ENCODE data around the gene TNS3.
A peak's percentile ranks its signal among the peaks of the same experiment; 100 is the strongest.

TNS3 gene

DNA sequence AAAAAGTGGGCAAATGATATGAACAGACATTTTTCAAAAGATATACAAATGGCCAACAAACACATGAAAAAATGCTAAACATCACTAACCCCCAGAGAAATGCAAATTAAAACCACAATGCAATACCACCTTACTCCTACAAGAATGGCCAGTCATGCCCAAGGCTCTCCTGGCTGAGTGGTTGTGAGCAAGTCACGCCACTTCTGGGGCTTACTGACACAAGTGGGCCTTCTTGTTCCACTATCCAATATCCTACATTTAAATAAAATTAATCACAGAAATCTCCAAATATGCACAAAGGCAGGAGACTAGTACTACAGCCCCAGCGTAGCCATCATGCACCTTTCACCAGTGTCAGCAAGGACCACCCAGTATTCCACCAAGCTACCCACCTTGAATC, 181.9 kb downstream of the TNS3 start:
- DNase-seq: no peak

DNA sequence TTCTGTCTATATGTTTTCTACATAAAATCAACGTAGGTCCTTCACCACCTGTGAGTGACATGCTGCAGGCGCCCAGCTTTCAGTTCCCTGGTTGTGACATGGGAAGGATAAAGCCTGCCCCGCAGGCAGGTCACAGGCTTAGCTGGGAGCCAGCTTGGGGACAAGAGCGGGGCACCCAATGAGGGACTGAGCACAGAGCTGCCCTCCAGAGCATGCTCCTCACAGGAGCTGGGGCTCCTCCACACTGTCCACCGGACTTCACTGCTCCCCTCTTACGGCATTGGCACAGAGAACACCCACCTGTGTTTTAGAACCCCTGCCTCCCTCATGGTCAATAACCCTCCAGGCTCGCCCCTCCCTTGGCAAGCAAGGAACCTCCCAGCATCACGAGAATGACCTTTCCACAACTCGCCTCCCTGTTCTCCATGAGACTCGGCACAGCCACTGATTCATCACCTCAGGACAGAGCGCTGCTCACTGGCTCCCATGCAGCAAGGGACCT, 187.1 kb downstream of the TNS3 start:
- DNase-seq: no peak

DNA sequence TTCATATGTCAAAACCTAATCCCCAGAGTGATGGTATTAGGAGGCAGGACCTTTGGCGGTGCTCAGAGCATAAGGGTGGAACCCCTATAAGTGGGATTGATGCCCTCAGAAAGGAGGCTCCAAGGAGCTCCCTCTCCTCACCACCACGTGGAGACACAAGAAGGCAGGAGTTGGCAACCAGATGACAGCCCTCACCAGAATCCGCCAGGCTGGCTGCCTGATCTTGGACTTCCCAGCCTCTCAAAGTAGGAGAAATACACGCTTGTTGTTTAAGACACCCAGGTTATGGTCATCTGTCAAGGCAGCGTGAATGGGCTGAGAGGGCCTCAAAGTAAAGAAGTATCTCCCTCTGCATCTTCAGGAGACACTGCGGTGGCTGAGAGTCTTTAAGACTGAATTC, 187.7 kb downstream of the TNS3 start:
- DNase-seq: no peak

DNA sequence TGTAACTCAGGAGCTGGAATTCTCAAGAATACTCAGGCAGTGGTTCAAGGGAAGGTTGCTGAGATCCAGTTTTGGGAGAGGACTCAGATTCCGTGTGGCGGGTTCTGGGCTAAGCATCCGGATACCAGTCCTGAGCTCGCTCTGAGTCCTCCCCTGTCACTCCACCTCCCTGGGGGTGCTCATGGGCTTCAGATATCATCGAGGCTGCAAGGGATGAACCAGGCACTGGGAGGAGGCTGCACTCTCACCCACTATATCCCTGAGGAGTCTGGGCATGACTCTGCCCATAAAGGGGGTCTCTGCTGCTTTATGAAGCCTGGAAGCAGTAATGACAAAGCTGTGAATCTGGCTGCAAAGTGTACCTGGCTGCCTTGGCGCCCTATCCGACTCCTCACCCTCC, 188.5 kb downstream of the TNS3 start:
- no peak for DNase-seq

DNA sequence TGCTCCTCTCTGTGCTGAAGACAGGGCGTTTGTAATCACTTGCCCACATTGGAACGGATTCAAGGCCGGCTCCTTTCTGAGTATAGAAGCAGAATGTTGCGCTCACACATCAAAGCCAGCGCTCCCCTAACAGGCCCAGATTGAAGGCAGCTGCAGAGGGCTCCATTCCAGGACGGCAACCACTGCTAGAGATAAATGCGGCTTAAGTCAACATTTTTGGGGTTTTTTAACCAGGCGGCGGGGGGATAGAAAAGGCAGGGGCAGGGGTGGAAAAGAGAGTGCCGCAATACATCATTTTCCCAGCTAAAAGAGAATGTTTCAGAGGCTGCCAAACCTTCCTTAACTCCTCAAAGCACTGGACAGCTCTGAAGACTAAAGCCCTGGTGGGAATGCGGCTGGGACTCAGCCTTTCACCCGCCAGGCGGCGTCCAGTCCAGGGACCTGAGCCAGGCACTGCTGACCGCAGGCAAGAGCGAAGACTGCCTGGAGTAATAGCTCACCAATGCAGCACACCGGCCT, 189.6 kb downstream of the TNS3 start:
- no peak for DNase-seq

DNA sequence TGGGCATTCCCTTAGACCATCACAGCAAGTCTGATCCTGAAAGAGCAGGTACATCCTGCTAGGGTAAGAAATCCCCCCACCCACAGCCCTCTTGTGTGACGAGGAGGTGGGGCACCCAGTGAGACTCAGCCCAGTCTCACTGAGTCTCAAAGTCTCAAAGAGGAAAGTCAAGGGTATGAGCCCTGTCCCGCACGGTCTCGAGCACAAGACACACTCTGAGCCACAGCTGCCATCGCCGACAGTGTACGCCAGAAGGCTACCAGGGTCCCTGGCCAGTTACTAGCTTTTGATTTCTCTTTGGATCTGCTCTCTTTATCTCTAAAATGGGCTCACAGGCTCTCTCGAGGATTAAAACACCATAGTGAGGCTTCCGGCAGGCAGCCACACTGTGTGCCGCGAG, 190.2 kb downstream of the TNS3 start:
- DNase-seq: no peak

DNA sequence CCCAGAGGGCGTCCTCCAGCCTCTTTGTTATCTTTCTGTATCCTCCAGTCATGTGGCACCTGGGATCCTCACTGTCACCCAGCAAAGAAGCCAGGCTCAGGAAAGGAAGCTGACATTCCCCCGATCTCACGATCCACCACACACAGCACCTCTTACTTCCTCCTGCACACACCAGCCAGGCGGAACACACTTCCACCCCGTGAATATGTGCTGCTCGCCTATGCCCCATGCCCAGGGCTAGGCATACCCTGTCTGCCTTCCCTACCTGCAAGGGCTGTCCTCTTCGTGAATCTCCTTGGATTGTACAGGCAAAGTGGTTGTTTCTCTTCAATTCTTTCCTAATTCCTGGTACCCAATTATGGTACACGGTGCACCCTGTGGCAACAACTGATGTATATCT, 191.0 kb downstream of the TNS3 start:
- DNase-seq: no peak

DNA sequence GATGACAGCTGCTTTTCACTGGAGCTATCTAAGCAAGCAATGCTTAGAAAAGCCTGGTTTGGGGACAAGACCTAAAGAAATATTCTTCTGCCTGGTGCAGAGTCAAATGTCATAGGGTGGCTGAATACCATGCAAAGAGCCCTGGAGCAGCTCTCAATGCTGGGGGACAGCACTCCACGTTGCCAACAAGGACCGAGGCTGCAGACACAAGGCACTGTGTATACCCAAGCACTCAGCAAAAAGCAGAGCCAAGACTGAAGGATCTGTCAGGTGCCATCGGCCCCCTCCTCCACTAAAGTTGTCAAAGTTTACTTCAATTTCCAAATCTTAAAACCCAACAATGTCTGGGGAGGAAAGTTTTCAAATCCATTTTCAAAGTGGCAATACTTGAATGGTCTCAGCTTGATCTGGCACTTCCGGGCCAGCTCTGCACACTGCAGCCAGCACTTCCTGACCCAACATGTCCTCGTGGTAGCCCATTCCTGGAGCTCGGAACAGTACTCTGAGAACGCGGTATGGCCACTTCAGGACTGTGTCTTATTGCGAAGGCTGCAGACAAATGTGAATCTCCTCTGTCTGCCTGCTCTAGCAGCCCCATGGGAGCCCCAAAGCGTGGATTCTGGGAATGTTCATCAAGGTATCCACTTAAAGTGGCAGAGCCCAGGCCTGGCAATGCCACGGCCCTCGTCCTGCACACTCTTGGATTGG, 191.8 kb downstream of the TNS3 start:
- no peak for DNase-seq

DNA sequence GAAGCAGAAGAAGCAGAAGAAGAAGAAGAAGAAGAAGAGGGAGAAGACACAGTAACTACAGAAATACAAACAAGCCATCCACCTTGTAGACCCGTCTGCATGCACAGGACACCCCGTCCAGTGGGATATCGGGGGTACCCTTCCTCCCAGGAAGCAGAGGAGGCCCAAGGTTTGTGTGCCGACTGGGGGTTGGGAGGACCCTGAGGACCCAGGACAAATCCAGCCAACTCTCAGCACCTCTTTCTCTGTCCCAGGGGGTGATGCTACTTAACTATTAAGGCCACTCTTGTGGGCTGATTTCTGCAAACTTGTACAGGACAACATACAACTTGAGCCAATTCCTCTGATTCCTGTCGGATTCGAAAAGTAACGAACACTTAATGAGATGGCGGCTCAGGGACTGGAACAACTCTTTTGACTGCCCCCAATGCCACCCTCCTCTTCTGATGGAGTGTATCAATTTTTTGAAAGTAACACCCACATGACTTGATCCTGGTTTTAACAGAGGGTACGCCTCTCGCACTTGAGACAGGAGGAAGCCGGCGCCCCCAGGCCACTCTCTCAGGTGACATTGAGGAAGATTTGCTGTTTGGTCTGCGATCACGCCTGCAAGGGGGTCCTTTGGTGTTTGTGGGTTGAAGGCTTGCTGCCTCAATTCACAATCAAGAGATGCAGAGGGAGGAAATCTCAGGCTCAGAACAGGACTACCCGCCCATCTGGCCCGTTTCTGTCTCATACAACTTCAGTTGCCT, 192.6 kb downstream of the TNS3 start:
- DNase-seq: no peak

DNA sequence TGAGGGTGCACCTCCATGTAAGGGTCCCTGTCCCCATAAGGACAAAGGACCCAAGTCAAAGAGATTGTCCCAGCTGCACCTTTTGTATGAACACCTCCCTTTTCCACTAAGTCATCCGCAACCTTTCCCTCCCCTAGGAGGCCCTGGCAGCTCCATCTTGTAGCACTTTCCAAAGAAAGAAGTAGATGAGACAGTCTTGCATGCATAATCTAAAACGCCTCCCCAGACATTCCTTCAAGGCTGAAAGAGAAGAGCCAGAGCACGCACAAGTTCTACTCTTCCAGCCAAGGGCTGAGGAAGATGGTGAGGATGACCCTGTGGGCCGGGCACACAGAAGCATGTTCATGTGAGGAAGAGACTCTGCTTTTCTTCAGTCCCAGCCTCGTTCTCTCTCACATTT, 194.4 kb downstream of the TNS3 start:
- DNase-seq: no peak

DNA sequence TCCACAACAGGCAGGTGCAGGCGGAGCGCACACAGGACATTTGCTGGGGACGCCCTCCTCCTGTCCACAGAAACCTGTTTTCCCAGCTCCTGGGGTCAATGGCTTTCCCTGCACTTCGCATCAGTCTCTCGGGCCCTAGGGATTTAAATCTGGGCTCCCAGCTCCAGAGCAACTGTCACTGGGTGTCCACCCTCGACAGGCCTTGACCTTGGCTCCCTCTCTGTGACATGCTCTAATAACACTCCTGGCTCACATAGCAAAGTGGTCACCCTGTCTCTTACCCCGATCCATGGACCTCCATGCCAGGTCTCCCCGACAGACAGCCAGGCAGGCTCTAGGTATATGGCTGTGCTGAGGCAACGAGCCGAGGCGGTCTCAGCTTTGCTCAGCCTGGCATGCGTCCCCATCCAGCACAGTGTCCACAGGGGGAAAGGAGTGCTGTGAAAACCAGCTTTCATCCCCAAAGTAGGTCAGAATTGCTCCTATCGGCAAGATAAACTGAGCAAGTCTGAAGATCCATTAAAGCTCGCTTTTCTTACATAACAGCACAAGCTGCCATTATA, 195.6 kb downstream of the TNS3 start:
- DNase-seq: no peak

DNA sequence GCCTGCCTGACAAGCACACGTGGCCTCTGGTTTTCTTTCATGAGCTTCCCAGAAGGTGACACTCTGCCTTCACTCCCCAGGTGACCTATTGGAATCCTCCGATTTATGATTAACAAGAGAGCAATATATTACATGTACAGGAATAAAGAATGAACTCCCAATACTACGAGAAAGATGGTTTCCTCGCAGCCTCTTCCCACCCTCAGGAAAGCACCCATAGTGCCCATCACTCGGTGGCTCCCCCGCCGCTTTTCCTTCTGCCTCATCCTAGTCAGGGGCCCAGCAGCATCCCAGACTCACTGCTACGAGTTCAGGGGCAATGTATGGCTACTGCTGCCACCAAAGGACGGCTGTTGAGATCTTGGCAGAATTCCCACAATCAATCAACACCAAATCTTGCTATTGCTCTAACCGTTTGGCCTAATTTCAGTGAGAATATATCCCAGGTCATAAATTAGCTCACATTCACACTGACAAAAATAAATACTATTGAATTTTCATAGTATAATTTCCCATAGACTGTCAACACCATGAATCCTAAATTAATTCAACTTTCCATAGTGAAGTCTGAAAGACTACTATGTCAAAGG, 196.3 kb downstream of the TNS3 start:
- DNase-seq: no peak

DNA sequence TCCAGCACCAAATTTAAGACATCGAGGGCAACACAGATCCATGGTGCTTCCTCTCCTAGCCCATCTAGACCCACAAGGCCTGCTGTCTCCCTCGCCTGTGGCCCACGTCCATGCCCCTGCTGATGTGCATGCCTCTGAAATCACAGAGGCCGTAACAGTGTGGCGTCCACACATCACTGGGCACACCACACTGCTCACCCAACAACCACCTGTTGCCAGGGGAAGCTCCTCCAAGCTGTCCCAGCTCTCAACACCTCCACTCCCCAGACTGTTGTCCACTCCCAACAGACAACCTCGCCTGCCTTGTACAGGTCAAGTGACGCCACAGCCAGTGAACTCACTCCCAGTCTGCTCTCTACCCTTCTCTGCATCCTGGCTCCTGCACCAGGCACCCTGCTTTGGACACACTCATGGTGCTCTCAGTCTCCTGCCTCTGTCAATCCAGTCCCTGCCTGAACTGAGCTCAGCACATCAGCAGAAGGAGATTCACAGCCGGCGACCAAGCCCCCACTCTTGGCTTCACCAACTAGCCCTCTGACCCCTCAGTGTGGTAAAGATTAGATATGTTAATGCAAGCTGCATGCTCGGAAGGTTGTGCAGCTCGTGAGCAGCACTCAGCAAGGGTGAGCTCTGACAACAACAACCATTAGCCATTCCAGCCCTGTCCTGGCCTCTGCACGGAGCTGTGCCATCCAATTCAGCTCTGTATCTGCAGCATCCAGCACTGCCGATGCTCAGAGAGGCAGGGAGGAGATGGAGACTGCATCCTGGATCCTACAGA, 197.0 kb downstream of the TNS3 start:
- DNase-seq: no peak

DNA sequence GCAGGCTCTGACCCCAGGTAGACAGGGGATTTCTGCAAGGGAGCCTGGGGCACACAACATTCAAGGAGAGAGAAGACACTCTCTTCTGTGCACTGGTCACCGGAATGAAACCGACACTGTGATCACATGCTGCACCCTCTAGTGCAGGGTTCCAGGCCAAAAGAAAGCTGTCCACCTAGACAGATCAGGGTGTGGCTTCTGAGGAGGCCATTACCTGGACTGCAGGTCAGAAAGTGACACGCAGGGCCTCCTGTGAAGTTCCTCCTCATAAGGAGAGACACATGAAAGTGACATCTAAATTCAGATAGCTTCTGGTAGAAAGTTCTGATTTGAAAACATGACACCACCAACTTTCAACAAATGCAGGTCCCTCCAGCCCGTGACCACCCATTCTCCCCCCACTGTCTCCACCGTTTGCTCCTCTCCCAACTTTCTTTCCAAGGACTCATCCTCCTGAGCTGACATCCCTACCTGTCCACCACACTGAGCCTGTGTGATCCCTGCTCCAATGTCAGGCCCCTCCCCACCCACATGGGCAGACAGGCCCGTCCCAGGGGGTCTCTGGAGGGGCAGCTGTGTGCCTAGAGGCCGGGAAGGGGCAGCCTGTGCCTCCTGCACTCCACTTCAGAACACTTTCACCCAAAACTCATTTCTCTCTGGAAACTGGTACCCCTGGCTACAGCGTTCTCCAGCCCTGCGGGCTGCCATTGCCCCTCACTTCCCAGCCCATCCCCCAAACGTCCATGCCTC, 198.0 kb downstream of the TNS3 start:
- DNase-seq: no peak

DNA sequence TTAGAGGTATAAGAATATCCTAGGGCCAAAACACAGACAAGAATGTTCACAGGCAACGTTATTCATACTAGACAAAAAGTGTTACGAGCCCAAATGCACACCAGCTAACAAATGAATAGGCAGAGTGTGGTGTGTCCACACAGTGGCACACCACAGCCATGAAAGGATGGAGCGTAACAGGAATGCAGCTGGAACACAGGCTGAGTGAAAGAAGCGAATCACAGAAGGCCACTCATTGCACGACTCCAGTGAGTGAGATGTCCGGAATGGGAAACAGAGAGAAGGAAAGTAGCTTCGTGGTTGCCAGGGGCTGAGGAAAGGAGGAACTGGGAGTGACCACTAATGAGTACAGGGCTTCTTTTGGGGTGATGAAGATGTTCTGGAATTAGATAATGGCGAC, 198.8 kb downstream of the TNS3 start:
- DNase-seq: no peak

DNA sequence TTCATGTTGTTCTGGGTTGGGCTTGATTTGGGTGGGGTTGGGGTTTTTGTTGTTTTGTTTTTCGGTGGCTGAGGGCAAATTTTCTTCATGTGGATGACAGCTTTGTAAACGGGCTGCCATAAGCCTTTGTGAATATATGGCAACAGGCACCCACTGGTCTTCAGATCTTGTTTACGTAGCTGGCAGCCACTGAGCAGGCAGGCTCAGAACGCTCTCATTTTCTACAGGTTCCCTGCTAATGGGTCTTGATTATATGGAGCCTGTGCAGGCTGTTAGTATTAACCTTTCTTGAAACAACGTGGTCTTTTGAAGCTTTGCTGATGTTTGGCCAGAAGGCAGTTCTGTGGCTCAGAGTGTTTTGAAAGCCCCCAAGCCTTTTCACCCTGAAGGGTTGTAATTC, 199.7 kb downstream of the TNS3 start:
- DNase-seq: no peak

DNA sequence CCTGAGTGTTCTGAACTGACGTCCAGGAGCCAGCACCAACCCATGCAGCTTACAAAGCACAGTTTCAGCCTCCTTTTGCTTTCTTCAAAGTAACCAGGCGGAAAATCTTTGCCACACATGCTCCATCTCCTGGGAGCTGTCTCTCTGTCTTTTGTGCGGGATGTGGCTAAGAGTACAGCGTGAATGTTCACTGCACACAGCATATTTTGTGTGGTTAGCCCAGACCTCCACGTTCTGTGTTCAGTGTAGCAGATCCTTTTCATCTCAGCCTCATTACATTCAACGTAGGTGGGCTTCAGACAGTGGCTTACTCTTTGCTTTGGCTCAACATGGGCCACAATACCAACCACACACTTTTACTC, 200.8 kb downstream of the TNS3 start:
- DNase-seq: no peak

DNA sequence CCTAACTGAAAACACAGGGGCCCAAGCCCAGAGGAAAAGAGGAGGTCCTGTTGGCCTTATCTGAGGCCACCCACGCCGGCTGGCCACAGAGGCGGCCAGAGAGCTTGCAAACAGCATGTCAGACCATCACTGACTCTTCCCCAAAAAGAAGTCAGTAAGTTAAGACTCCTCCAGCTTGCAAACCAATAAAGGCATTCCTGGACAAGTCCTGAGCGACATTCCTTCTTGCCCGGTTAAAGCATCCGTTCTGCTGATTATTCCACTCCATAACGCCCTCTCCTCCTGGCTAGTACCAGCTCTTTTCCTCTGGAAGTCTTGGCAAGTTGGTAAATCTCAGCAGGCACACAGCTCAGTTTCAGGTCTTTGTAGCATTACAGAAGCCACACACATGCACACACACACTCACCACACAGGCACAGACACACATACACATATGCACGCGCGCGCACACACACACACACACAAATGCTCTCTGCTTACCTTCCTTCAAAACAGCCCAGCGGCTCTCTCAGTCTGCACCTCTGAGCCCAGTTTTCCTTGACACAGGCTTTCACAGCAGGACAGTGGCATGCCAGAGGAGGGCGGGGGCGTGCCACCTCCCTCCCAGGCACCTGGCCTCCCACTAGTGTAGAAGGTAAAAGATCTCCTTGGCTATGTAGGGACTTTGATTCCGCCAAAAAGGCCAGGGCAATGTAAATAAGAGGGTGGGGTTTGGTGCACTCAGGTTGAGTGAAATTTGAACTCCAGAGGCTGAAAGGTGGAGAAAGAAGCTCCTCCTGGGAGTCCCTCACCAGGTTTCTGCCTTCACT, 201.4 kb downstream of the TNS3 start:
- no peak for DNase-seq

DNA sequence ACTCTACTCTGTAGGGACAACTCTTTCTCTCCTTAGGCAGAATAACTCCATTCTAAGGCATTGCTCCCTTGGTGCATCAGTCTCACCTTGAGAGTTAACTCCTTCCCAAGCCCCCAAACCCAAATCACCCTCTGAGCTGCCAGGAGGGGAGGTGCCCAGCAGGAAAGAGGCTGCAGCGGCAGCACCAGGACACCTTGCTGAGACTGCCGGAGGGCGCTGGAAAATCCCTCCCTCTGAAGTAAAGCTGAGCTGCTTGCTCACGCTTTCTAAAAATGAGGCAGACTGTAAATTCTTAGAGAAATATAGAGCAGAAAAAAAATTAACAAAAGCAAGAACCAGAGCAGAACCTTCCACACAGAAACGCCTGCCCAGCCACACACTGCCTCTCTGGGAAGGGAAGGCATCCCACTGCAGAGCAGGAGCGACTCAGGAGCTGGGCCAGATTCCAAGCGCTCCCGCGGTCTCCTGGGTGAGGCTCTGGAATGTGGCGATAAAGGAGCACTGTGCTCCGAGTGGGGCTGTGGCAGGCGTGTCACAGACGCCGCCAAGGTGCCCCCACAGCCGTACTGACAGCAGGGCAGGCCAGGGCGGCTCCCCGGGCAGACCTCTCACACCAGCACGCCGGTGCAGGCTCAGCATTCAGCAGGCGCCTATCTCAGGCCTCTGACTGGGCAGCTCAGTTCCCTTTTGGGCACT, 202.1 kb downstream of the TNS3 start:
- peak; percentile 53 for DNase-seq

DNA sequence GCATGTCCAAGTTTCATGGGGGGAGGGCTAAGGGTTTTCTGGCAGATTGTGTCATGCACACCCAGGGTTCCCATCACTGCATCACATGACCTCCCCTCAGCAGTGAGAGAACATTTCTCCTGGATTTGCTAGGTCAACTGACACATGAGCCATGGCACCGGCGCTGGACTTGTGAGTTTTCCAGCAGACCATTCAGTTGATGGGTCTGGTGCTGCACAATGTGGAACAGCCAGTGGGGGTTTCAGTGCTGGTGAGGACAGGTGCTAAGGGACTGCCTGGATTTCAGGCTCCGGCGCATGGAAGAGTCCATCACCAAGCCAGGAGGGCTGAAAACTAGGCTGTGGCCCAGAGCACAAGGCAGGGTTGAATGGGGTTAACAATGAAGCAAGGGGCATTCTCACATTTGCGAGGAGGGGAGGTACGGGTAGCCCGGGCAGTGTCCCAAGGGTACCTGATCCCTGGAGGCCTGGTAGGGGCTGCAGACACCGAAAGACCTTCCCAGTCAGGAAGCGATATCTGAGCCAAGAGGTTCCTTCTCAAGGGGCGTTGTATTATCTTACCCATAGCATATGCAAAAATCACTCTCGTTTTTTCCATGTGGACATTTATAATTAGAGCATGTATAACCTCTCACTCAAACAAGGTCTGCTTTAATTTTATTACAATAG, 203.0 kb downstream of the TNS3 start:
- no peak for DNase-seq
